GM18508 (cell line): ENCODE results near the gene ZNF341.
"Not testable (repeated sequence)": the region's sequence is repeated elsewhere in the genome, so short reads cannot be mapped to it uniquely, and the experiment has no call there.

ENCODE experiments used
- ATAC-seq: cut with Tn5 transposase; IDR thresholded peaks from one replicate; pipeline ENCODE4 v1.9.1; 2021; ENCODE audit warnings: moderate number of reproducible peaks; ENCODE audit not compliant: insufficient read depth, unreplicated experiment

The ZNF341 gene

DNA sequence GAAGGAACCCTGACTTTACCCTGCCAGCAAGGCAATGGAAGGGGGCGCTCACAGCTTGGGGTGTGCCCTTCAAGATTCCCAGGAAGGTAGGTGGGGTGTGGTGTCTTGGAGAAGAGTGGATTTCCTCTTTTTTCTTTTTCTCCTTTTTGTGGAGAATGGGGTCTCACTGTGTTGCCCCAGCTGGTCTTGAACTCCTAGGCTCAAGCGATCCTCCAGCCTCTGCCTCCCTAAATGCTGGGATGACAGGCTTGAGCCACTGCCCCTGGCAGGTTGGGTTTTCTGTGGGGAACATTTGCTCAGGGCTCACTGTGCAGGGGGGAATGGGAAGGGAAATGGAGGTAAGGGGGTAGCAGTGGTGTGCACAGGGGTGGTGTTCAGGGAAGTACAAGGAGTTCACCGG, 4.0 kb upstream of the ZNF341 start:
- no peak for ATAC-seq

GRCh38 chr20:33728463-33728862, 3.3 kb upstream of the ZNF341 start:
- ATAC-seq = no peak

DNA sequence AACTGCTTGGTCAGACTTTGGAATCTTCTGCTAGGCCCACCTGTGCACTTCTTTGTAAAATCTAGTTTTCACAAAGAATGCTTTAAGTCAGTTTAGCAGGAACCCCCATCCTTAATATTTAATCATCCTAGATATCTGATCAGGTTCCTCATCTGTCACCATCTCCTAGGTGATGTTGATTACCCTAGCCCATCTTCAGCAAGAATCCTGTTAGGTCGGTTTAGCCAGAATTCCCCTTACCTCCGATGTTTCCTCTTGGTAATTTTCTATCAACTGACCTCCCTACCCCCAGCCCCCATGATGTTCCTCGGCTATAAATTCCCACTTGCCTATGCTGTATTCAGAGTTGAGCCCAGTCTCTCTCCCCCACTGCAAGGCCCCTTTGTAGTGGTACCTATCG, 2.7 kb upstream of the ZNF341 start:
- no peak for ATAC-seq

DNA sequence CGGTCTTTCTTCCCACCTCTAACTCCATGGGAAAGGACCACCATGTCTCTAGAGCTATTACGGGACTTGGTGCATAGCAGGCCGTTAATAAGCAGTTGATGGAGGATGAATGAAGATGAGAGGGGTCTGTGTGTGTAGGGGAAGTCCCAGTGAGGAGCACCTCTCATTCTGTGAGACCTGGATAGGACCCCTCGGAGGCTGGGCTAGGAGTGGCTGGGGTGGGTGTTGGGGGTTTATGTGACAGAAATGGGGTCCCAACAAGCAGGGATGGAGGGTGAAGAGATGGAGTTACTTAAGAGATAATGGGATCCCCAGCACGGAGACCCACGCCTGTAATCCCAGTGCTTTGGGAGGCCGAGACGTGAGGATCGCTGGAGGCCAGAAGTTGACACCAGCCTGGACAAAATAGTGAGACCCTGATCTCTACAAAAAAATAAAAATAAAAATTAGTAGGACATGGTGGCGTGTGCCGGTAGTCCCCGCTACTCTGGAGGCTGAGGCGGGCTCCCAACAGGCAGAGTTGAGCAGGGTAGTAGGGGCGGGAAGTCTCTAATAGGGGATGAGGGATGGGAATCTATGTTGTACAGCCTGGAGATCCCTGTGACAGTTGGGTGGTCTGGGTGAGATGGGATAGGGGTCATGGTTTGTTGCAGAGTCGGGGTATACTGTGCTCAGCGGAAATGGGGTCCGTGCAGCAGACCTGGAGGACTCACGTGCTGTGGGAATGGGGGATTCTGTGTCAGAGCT, 677 bp upstream of the ZNF341 start:
- ATAC-seq = no peak

- peak; percentile 29 for ATAC-seq
Measured at GRCh38 chr20:33732166-33732970, 572 bp downstream of the ZNF341 start.

DNA sequence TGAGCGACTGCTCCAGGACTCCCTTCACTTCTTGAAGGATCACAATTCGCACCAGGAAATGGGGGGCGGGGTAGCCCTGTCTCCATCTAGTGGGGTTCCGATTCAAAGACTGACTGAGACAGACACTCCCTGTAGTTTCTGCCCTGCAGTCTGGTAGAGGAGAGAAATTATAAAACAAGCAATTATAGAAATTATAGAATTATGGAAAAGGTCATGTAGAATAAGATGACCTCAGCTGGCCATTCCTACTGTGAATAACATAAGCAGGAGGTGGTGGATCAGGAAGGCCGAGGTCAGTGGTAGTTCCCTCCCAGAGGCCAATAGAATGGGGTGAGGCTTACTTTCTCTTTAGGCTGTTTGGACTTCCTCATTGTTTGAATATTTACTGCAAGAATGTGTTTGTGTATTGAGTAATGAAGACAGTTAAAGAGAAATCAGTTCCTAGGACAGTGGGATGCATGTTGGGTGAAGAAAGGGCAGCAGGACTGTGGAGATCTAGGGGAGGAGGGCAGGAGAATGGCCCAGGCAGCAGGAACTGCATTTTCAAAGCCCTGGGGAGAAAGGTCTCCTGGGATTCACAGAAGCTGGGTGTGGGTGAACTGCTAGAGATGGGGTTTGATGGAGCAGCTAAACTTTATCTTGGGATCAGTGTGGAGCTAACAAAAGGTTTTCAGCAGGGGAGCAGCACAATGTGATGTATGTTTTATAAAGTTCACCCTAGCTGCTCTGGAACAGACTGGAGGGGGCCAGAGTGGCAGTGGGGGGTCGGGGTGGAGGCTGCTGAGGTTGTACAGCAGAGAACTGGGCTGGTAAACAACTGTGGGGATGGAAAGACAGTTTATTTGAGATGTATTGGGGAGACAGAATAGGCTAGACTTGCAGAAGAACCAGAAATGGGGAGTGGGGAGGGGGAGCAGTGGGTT, 2.1 kb downstream of the ZNF341 start:
- no peak for ATAC-seq

GRCh38 chr20:33736962-33737361, 5.2 kb downstream of the ZNF341 start:
- no peak for ATAC-seq

GRCh38 chr20:33739493-33739892, 7.7 kb downstream of the ZNF341 start:
- ATAC-seq = no peak

- no peak for ATAC-seq
Measured at GRCh38 chr20:33740189-33740588, 8.4 kb downstream of the ZNF341 start.

DNA sequence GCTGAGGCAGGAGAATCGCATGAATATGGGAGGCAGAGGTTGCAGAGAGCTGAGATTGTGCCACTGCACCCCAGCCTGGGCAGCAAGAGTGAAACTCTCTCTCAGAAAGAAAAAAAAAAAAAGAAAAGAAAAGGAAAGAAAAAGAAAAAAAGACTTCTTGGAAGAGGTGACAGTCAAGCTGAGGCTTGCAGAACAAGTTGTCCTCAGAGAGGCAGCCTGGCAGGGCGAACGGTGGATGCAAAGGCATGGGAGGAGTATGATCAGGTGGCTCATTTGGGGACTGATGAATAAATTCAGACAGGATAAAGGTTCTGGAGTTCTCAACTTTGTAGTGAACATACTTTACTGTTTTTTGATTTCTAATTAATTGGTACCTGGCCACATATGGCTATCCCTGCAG, 12.4 kb downstream of the ZNF341 start:
- ATAC-seq = no peak

DNA sequence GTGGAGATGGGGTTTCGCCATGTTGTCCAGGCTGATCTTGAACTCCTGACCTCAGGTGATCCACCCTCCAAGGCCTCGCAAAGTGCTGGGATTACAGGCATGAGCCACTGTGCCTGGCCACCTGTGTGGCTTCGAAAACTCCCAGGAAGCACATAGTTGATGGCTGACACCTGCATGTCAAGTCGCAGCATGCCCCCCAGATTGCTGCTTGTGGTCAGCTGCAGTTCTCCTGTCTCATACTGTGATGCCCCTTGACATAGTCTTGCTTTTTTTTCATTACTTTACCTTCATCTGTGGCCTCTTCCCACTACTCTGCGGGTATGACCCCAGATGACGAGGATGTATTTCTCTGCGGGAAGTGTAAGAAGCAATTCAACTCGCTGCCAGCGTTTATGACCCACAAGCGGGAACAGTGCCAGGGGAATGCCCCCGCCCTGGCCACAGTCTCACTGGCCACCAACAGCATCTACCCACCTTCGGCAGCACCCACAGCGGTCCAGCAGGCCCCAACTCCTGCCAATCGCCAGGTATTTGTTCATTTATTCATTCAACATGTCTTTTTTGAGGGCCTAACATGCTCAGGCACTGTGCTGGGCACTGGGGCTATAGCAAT, 13.1 kb downstream of the ZNF341 start:
- ATAC-seq = no peak

DNA sequence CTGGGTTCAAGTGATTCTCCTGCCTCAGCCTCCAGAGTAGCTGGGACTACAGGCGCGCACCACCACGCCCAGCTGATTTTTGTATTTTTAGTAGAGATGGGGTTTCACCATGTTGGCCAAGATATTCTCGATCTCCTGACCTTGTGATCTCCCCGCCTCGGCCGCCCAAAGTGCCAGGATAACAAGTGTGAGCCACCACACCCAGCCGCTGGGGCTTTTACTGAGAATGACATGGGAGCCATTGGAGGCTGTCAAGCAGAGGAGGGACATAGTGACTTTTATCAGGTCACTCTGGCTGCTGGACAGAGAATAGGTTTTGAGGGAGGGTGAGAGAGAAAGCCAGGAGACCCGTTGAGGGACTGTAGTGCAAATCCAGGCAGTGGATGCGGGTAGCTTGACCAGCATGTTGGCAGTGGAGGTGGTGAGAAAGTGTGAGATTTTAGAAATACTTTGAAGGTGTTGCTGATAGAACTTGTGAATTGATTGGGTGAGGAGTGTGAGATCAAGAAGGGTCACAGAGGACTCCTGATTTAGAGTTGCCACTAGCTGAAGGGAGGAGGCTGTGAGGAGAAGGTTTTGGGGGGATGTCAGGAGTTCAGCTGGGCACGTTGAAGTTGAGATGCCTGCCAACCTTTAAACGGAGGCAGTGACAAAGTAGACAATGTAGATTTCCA, 14.7 kb downstream of the ZNF341 start:
- ATAC-seq = no peak

DNA sequence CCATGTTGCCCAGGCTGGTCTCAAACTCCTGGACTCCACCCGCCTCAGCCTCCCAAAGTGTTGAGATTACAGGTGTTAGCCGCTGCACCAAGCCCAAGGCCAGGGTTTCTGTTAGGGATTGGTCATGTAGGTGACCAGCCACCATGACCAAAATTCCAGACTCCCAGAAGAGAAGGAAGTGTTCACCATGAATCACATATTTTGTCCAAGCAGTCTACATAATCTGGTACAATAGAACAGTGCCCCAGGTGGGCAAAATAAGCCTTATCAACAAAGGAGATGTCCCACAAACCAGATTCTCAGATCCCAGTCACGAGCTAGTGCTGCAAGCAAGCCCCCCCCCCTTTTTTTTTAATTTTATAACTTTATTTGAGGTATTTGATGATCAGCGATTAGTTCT, 20.0 kb downstream of the ZNF341 start:
- no peak for ATAC-seq

- no peak for ATAC-seq
Measured at GRCh38 chr20:33753143-33753542, 21.3 kb downstream of the ZNF341 start.

- no peak for ATAC-seq
Measured at GRCh38 chr20:33753763-33754162, 22.0 kb downstream of the ZNF341 start.

GRCh38 chr20:33755936-33756490, 24.2 kb downstream of the ZNF341 start:
- ATAC-seq = not testable (repeated sequence)

DNA sequence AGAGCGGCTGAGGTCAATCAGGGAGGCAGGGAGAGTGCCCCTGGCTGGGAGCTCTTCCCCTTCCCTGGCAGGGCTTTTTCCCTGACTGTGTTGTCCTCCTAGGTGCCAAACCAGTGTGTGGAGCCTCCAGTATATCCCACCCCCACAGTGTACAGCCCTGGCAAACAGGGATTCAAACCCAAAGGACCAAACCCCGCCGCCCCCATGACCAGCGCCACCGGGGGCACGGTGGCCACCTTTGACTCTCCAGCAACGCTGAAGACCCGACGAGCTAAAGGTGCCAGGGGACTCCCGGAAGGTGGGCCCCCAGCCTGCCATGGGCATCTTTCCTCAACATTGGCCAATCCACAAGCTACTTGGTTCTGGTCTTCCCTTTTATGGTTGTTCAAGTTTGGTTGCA, 25.2 kb downstream of the ZNF341 start:
- no peak for ATAC-seq

- ATAC-seq = no peak
Measured at GRCh38 chr20:33757458-33757857, 25.7 kb downstream of the ZNF341 start.

GRCh38 chr20:33761698-33762250, 30.0 kb downstream of the ZNF341 start:
- no peak for ATAC-seq
